ENCODE measurements around the gene CES5A. TPM values are rescaled to one million over a fixed set of nuclear protein-coding genes. Genes with fewer than 3 reads are reported as not detected.

Gene CES5A
- polyA plus RNA-seq, 1 experiment, result not detected

DNA sequence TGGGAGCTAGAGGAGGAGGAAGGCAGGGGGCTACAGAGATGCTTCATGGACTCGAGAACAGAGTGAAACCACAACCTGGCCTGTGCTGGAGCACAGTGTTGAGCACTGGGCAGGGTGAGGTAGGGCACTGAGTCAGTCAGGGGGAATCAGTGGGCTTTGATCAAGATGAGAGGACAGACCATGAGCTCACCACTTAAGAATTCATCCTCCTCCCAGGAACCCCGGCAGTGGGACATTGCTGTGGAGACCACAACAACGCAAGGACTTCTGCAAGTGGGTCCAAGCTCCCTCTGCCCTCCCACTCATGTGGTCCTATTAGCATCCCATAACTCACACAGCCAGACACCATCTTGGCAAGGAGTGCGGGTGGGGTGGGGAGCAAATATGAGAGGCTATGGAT, 1.7 kb upstream of the CES5A start:
- DNase-seq (ENCODE audit: low read depth, low spot score), result no peak
- POLR2A ChIA-PET, result no interaction called here
- no peak overlapping the region for H3K27ac ChIP-seq (ENCODE audit: low read depth, low read length)
- CTCF ChIA-PET, result no interaction called here
- H3K27me3 ChIP-seq (ENCODE audit: control insufficient read depth, insufficient read depth, low read length), result no peaks in the 10 kb centered on the region
- TF ChIP-seq, protein P1, sequence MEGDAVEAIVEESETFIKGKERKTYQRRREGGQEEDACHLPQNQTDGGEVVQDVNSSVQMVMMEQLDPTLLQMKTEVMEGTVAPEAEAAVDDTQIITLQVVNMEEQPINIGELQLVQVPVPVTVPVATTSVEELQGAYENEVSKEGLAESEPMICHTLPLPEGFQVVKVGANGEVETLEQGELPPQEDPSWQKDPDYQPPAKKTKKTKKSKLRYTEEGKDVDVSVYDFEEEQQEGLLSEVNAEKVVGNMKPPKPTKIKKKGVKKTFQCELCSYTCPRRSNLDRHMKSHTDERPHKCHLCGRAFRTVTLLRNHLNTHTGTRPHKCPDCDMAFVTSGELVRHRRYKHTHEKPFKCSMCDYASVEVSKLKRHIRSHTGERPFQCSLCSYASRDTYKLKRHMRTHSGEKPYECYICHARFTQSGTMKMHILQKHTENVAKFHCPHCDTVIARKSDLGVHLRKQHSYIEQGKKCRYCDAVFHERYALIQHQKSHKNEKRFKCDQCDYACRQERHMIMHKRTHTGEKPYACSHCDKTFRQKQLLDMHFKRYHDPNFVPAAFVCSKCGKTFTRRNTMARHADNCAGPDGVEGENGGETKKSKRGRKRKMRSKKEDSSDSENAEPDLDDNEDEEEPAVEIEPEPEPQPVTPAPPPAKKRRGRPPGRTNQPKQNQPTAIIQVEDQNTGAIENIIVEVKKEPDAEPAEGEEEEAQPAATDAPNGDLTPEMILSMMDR (IDR thresholded peaks at IDR 0.05; ENCODE audit: low read depth, low read length), result no peak
- H3K9me3 ChIP-seq (ENCODE audit: control insufficient read depth, insufficient read depth, low read length), result no peaks in the 10 kb centered on the region
- no peak overlapping the region for H3K4me3 ChIP-seq (ENCODE audit: low read depth, low read length)

- H3K27me3 ChIP-seq (ENCODE audit: control insufficient read depth, insufficient read depth, low read length), result no peaks in the 10 kb centered on the region
- TF ChIP-seq, protein P1 (IDR thresholded peaks at IDR 0.05; ENCODE audit: low read depth, low read length), result no peak
- no peak overlapping the region for H3K27ac ChIP-seq (ENCODE audit: low read depth, low read length)
- DNase-seq (ENCODE audit: low read depth, low spot score), result no peak
- H3K4me3 ChIP-seq (ENCODE audit: low read depth, low read length), result no peak overlapping the region
- H3K9me3 ChIP-seq (ENCODE audit: control insufficient read depth, insufficient read depth, low read length), result no peaks in the 10 kb centered on the region
- POLR2A ChIA-PET, result no interaction called here
- CTCF ChIA-PET, result no interaction called here
Observed at GRCh38 chr16:55873122-55873521, 2.1 kb downstream of the CES5A start.

GRCh38 chr16:55872130-55872529, 3.0 kb downstream of the CES5A start:
- Histone ChIP-seq H3K9me3 (ENCODE audit: control insufficient read depth, insufficient read depth, low read length) (no peaks in the 10 kb centered on the region), H3K27ac (ENCODE audit: low read depth, low read length) (no peak overlapping the region), H3K4me3 (ENCODE audit: low read depth, low read length) (no peak overlapping the region), H3K27me3 (ENCODE audit: control insufficient read depth, insufficient read depth, low read length) (no peaks in the 10 kb centered on the region)
- no peak for DNase-seq (ENCODE audit: low read depth, low spot score)
- ChIA-PET CTCF (no interaction called here), POLR2A (no interaction called here)
- TF ChIP-seq, protein P1 (IDR thresholded peaks at IDR 0.05; ENCODE audit: low read depth, low read length), result no peak

DNA sequence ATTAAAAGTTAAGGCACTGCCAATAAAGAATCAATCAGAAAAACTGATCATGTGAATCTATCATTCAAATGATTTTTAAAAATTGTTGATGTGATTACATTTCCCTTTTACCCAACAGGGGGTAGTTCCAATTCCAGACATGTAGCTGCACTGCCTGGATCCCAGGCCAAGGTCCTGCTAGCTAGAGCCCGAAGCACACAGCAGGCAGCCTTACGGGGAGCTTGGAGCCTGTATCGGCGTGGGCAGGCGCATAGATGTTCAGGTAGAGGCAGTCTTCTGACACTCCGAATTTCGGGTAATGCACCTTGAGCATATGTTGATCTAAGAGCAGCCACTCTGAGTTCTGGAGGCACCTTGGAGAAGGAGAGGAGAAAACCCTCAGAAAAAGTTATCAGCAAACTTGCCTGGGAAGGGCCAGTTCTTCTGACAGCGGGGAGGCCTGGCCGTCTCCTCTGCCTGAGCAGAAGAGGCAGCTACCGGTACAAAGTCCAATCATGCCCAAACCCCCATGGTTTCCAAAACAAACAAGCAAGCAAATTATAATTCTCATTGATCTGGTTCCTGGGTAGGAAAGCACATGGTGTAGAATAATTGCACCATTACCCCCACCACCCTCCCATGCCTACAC, 3.6 kb downstream of the CES5A start:
- DNase-seq (ENCODE audit: low read depth, low spot score), result no peak
- Histone ChIP-seq H3K4me3 (ENCODE audit: low read depth, low read length) (no peak overlapping the region), H3K9me3 (ENCODE audit: control insufficient read depth, insufficient read depth, low read length) (no peaks in the 10 kb centered on the region), H3K27ac (ENCODE audit: low read depth, low read length) (no peak overlapping the region), H3K27me3 (ENCODE audit: control insufficient read depth, insufficient read depth, low read length) (no peaks in the 10 kb centered on the region)
- ChIA-PET CTCF (no interaction called here), POLR2A (no interaction called here)
- TF ChIP-seq, protein P1 (IDR thresholded peaks at IDR 0.05; ENCODE audit: low read depth, low read length), result no peak

DNA sequence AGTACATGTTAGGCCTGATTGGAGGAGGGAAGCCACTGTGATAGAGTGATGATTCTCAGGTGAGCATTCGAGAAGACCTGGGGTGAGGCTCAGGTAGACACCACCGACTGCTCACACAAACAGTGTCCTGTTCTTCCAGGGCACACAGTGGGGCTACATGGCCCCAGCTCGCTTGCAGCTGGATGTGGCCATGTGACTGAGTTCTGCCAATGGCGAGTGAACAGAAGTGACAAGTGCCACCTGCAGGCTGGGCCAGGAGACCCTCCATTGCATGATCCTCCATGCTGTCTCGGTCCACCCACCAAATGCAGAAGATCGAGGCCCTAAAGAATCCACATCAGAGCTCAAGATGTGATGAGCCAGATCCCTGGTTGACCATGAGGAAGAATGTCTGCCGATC, 6.2 kb downstream of the CES5A start:
- Histone ChIP-seq H3K27me3 (ENCODE audit: control insufficient read depth, insufficient read depth, low read length) (no peaks in the 10 kb centered on the region), H3K27ac (ENCODE audit: low read depth, low read length) (no peak overlapping the region), H3K9me3 (ENCODE audit: control insufficient read depth, insufficient read depth, low read length) (no peaks in the 10 kb centered on the region), H3K4me3 (ENCODE audit: low read depth, low read length) (no peak overlapping the region)
- POLR2A ChIA-PET, result no interaction called here
- no peak for DNase-seq (ENCODE audit: low read depth, low spot score)
- CTCF ChIA-PET, result no interaction called here
- TF ChIP-seq, protein P1 (IDR thresholded peaks at IDR 0.05; ENCODE audit: low read depth, low read length), result no peak

Data from AG04450 (cell line).